ENCODE data around the gene MUSK. TPM values are rescaled to one million over a fixed set of nuclear protein-coding genes. Genes with fewer than 3 reads are reported as not detected.
A peak's percentile ranks its signal among the peaks of the same experiment; 100 is the strongest.

MUSK gene
- polyA plus RNA-seq, 2 of the 4 experiments (the other 2 are of a cell fraction), result not detected

GRCh38 chr9:110750272-110750671 lies 81.7 kb downstream of the MUSK start (continued):
- TF ChIP-seq CHD4 (IDR thresholded peaks at IDR 0.05; ENCODE audit: borderline replicate concordance) (no peak), ZC3H11A (IDR thresholded peaks at IDR 0.05) (no peak), TP53 (CRISPR knock-in tag; IDR thresholded peaks at IDR 0.05) (no peak)

GRCh38 chr9:110751971-110752370 lies 83.4 kb downstream of the MUSK start:
- ATAC-seq (no peak), FAIRE-seq (no peak), DNase-seq (ENCODE audit: low read depth in 1 of 2, low spot score in 1 of 2) (no peak)
- no peak overlapping the region for H3K4me3 ChIP-seq
- ChIA-PET CTCF (interaction anchor here (1.7 kb wide), 1 partner anchor 13 kb away, joined by 3 read pairs; no protein-coding TSS in a partner anchor), POLR2A (no interaction called here)
- 87% methylated on average over 4 of the region's 4 CpGs for WGBS (ENCODE audit: missing lambda C conversion rate)
- no peak for TF ChIP-seq CHD2 (IDR thresholded peaks at IDR 0.05; ENCODE audit: low read length, partially characterized antibody)
- TF ChIP-seq GATA3 (IDR thresholded peaks at IDR 0.05; ENCODE audit: borderline replicate concordance), result no peak
- no peak for TF ChIP-seq HMGXB4 (CRISPR knock-in tag; IDR thresholded peaks at IDR 0.05; ENCODE audit: borderline replicate concordance)
- TF ChIP-seq RCOR1 (IDR thresholded peaks at IDR 0.05; ENCODE audit: low read depth, low read length), result no peak
- TF ChIP-seq MYC (IDR thresholded peaks at IDR 0.05; ENCODE audit: borderline replicate concordance, low read length), result no peak
- TF ChIP-seq BHLHE40 (IDR thresholded peaks at IDR 0.05; ENCODE audit: low read depth, low read length), result no peak
- no peak for TF ChIP-seq CHD4 (IDR thresholded peaks at IDR 0.05; ENCODE audit: borderline replicate concordance)
- TF ChIP-seq EHMT2 (IDR thresholded peaks at IDR 0.05; ENCODE audit: low read depth), result no peak
- TF ChIP-seq CTCF (IDR thresholded peaks at IDR 0.05), result no peak
- TF ChIP-seq KDM1A (IDR thresholded peaks at IDR 0.05; ENCODE audit: low read depth), result no peak
- TF ChIP-seq POLR2AphosphoS2 (conservative IDR thresholded peaks at IDR 0.05; ENCODE audit: low read length), result no peak
- TF ChIP-seq CBX8 (IDR thresholded peaks at IDR 0.05), result no peak
- no peak for TF ChIP-seq FOXS1 (CRISPR knock-in tag; IDR thresholded peaks at IDR 0.05)
- TF ChIP-seq ZC3H11A (IDR thresholded peaks at IDR 0.05), result no peak
- peaks cover 38% of the 10 kb centered on the region for H3K4me1 ChIP-seq
- H3K27ac ChIP-seq, result peak overlapping the region; percentile 75 to 85
- H3K4me2 ChIP-seq, result peak overlapping the region; percentile 58; the same call in 2 of the 3 replicates
- H3K9me3 ChIP-seq, result peaks cover 7% of the 10 kb centered on the region; the same call in 2 of the 3 replicates

GRCh38 chr9:110752766-110753165 lies 84.2 kb downstream of the MUSK start:
- Histone ChIP-seq H3K9me3 (no peaks in the 10 kb centered on the region), H3K27ac (peak overlapping the region; percentile 75 to 85), H3K4me3 (no peak overlapping the region), H3K4me1 (peaks cover 38% of the 10 kb centered on the region), H3K4me2 (peak overlapping the region; percentile 58)
- ATAC-seq (peak; percentile 93 to 94), DNase-seq (ENCODE audit: low read depth in 1 of 2, low spot score in 1 of 2) (peak; percentile 59 to 88), FAIRE-seq (no peak)
- ChIA-PET POLR2A (interaction anchor here (0.7 kb wide), 1 partner anchor 602 kb away, joined by 4 read pairs; no protein-coding TSS in a partner anchor), CTCF (interaction anchor here (0.9 to 1.7 kb wide), 2 partner anchors 9 to 14 kb away, joined by 3 read pairs; no protein-coding TSS in a partner anchor)
- WGBS (ENCODE audit: missing lambda C conversion rate), result 29% methylated on average over 2 of the region's 2 CpGs
- TF ChIP-seq CEBPB (IDR thresholded peaks at IDR 0.05), result peak; percentile 47 to 79
- TF ChIP-seq ESRRA (IDR thresholded peaks at IDR 0.05; ENCODE audit: borderline replicate concordance, low read length), result no peak
- TF ChIP-seq MAX (IDR thresholded peaks at IDR 0.05), result peak; percentile 71
- peak; percentile 55; the same call in 1 of the 3 replicates for TF ChIP-seq BCL3 (IDR thresholded peaks at IDR 0.05)
- peak; percentile 36; the same call in 1 of the 2 replicates for TF ChIP-seq E2F6 (IDR thresholded peaks at IDR 0.05; ENCODE audit: borderline replicate concordance, low read depth)
- TF ChIP-seq POLR2A (IDR thresholded peaks at IDR 0.05; ENCODE audit: low read length), result no peak
- TF ChIP-seq MAFK (IDR thresholded peaks at IDR 0.05; ENCODE audit: partially characterized antibody), result peak; percentile 55
- TF ChIP-seq NR3C1 (IDR thresholded peaks at IDR 0.05), result no peak
- TF ChIP-seq GATA3 (IDR thresholded peaks at IDR 0.05; ENCODE audit: borderline replicate concordance), result peak; percentile 86; the same call in 1 of the 2 replicates
- TF ChIP-seq JUN (IDR thresholded peaks at IDR 0.05), result peak; percentile 60 to 63; a peak in 3 of 5 replicates
- no peak for TF ChIP-seq CHD2 (IDR thresholded peaks at IDR 0.05; ENCODE audit: low read length, partially characterized antibody)
- TF ChIP-seq CTCF (IDR thresholded peaks at IDR 0.05), result no peak
- TF ChIP-seq FOSL2 (IDR thresholded peaks at IDR 0.05), result peak; percentile 87
- TF ChIP-seq FOSL2 (CRISPR knock-in tag; IDR thresholded peaks at IDR 0.05), result peak; percentile 93
- no peak for TF ChIP-seq TP53 (CRISPR knock-in tag; IDR thresholded peaks at IDR 0.05)
- TF ChIP-seq PBX3 (IDR thresholded peaks at IDR 0.05), result no peak
